Endothelial cell of umbilical vein (primary cell): ENCODE measurements around the gene NCKAP5. TPM values are rescaled to one million over a fixed set of nuclear protein-coding genes. Genes with fewer than 3 reads are reported as not detected.

Experiments used
- BruUV-seq: library from RNA; stranded (reverse); fragments of 400-500 nt; replicated peaks from 2 replicates; lab custom pipeline; 2021; lab: Mats Ljungman, UMichigan
- CTCF ChIA-PET: fragments of 300-600, 350-600 bp; sonication (Branson Sonifier 250); formaldehyde crosslinking; loops from one replicate; lab custom pipeline; 2021; ENCODE audit warnings: antibody characterized with exemption, inconsistent platforms; lab: Charles Lee
- POLR2A ChIA-PET: fragments of 300-600, 350-600 bp; sonication (Branson Sonifier 250); formaldehyde crosslinking; loops from one replicate; lab custom pipeline; 2021; ENCODE audit warnings: antibody characterized with exemption, inconsistent platforms; lab: Charles Lee
- DNase-seq: peaks from one replicate; pipeline ENCODE4 v3.0.0-alpha.2; 2011; ENCODE audit warnings: low read depth, low spot score
- FAIRE-seq: peaks from 2 replicates; lab custom pipeline; 2011; peaks lifted over from hg19 to GRCh38; lab: Jason Lieb, UNC
- H2AFZ ChIP-seq: 2 replicates; pipeline ENCODE4 v1.6.0; 2012; ENCODE audit warnings: low read depth, low read length, control low read depth, inconsistent platforms
- H3K27ac ChIP-seq: 2 replicates; pipeline ENCODE4 v1.5.1; 2011; ENCODE audit warnings: low read depth, mild to moderate bottlenecking, control low read depth, low read length, moderate library complexity; ENCODE audit not compliant: insufficient read depth
- H3K27me3 ChIP-seq, 2 experiments: 2 replicates each; pipeline versions ENCODE4 v1.6.0 to v1.6.1; 2011; ENCODE audit warnings: low read length in 2 of 2, mixed read lengths in 1 of 2; ENCODE audit not compliant: control insufficient read depth in 2 of 2, insufficient read depth in 2 of 2
- H3K36me3 ChIP-seq, 2 experiments: 2 replicates in 1 of 2; 3 replicates in 1 of 2; pipeline ENCODE4 v1.5.1; 2011; ENCODE audit warnings: low read length in 2 of 2, mild to moderate bottlenecking in 1 of 2, moderate library complexity in 1 of 2; ENCODE audit not compliant: control insufficient read depth in 2 of 2, insufficient read depth in 2 of 2; ENCODE audit errors: extremely low read depth in 1 of 2
- H3K4me1 ChIP-seq: 3 replicates; pipeline ENCODE4 v1.5.1; 2011; ENCODE audit warnings: mild to moderate bottlenecking, low read length; ENCODE audit not compliant: control insufficient read depth, insufficient read depth; ENCODE audit errors: extremely low read depth
- H3K4me2 ChIP-seq: 2 replicates; pipeline ENCODE4 v1.6.1; 2011; ENCODE audit warnings: low read length, control low read depth, mixed read lengths; ENCODE audit not compliant: insufficient read depth
- H3K4me3 ChIP-seq, 3 experiments: fragments of 200-600 bp in 1 of 3; sonication (generic), shearing (Covaris generic) in 1 of 3; replicated peaks in 1 of 3; 2 replicates each; pipeline ENCODE4 v1.5.1; 2011 to 2016; ENCODE audit warnings: control low read depth in 3 of 3, low read length in 3 of 3, mild to moderate bottlenecking in 2 of 3, inconsistent platforms in 1 of 3, low read depth in 1 of 3, moderate library complexity in 1 of 3; ENCODE audit not compliant: insufficient read depth in 1 of 3
- H3K79me2 ChIP-seq: 2 replicates; pipeline ENCODE4 v1.6.0; 2012; ENCODE audit warnings: low read length, inconsistent platforms; ENCODE audit not compliant: control insufficient read depth, insufficient read depth
- H3K9ac ChIP-seq: replicated peaks from 2 replicates; pipeline ENCODE3; 2011; ENCODE audit warnings: low read length, control low read depth; ENCODE audit not compliant: insufficient read depth; ENCODE audit errors: extremely low read depth
- H3K9me1 ChIP-seq: replicated peaks from 3 replicates; pipeline ENCODE4 v1.6.0; 2011; ENCODE audit warnings: mild to moderate bottlenecking, low read length; ENCODE audit not compliant: control insufficient read depth, insufficient read depth; ENCODE audit errors: extremely low read depth
- H3K9me3 ChIP-seq: replicated peaks from 2 replicates; pipeline ENCODE4 v1.5.1; 2012; ENCODE audit warnings: low read length, inconsistent platforms; ENCODE audit not compliant: control insufficient read depth, insufficient read depth
- H4K20me1 ChIP-seq: replicated peaks from 2 replicates; pipeline ENCODE3; 2011; ENCODE audit warnings: mild to moderate bottlenecking, low read length; ENCODE audit not compliant: control insufficient read depth, insufficient read depth; ENCODE audit errors: extremely low read depth
- EZH2 ChIP-seq: IDR thresholded peaks from 2 replicates; pipeline ENCODE4 v1.6.1; 2012; ENCODE audit warnings: borderline replicate concordance, low read depth, mild to moderate bottlenecking, moderate library complexity, low read length, inconsistent platforms; ENCODE audit not compliant: severe bottlenecking
- FOS ChIP-seq: IDR thresholded peaks from 2 replicates; pipeline ENCODE4 v1.6.1; 2011; ENCODE audit warnings: mild to moderate bottlenecking, low read length, moderate library complexity, borderline replicate concordance; ENCODE audit not compliant: insufficient read depth
- GATA2 ChIP-seq: IDR thresholded peaks from 2 replicates; pipeline ENCODE4 v1.7.0; 2011; ENCODE audit warnings: low read depth, mild to moderate bottlenecking, moderate library complexity, mixed read lengths, low read length; ENCODE audit not compliant: insufficient read length, insufficient read depth
- JUN ChIP-seq: IDR thresholded peaks from 2 replicates; pipeline ENCODE4 v1.6.1; 2011; ENCODE audit warnings: borderline replicate concordance, low read depth; ENCODE audit not compliant: insufficient read length, insufficient read depth
- MYC ChIP-seq: IDR thresholded peaks from one replicate; pipeline ENCODE4 v1.6.1; 2011; ENCODE audit warnings: mild to moderate bottlenecking, low read depth, low read length
- POLR2A ChIP-seq: IDR thresholded peaks from 2 replicates; pipeline ENCODE4 v1.6.1; 2012; ENCODE audit warnings: low read depth, mild to moderate bottlenecking, control low read depth, low read length
- POLR2AphosphoS5 ChIP-seq: IDR thresholded peaks from 2 replicates; pipeline ENCODE4 v1.6.1; 2012; ENCODE audit warnings: low read depth, mild to moderate bottlenecking, control low read depth, low read length, moderate library complexity; ENCODE audit not compliant: insufficient read depth
- dilution Hi-C: fragments of 300-500 bp; cut with MboI; formaldehyde crosslinking; loops from one replicate; pipeline ENCODE4 v1.15.0; 2019; ENCODE audit warnings: low sequenced_read_pairs; ENCODE audit not compliant: extremely low pct_ligation_motif_present
- intact Hi-C: fragments of 100-400 bp; cut with micrococcal nuclease; formaldehyde crosslinking; loops from one replicate; pipeline ENCODE4 v1.10.0; 2022
- polyA plus RNA-seq, 4 experiments: library from polyadenylated mRNA; depleted of rRNA in 3 of 4; stranded (reverse) in 3 of 4; unstranded in 1 of 4; fragments of >200 nt; gene quantifications; 2 replicates each; pipeline versions ENCODE4 v1.2.1 to v1.2.3, GENCODE V29; 2011 to 2012; ENCODE audit warnings: missing spikeins in 1 of 4
- total RNA-seq: library from RNA; stranded (reverse); gene quantifications from 2 replicates; pipeline ENCODE4 v1.2.3, GENCODE V29; 2021
- TF ChIP-seq, protein P1 (sequence below), 2 donors: IDR thresholded peaks; 1 replicate in 1 of 2; 2 replicates in 1 of 2; pipeline ENCODE4 v1.5.1; 2011; ENCODE audit warnings: low read length in 2 of 2, mild to moderate bottlenecking in 2 of 2, moderate library complexity in 2 of 2, control low read depth in 1 of 2, inconsistent platforms in 1 of 2, low read depth in 1 of 2; ENCODE audit not compliant: insufficient read depth in 1 of 2; ENCODE audit errors: extremely low read depth in 1 of 2
- TF ChIP-seq, protein P2 (sequence below): IDR thresholded peaks from 2 replicates; pipeline ENCODE4 v1.6.1; 2011; ENCODE audit not compliant: insufficient read depth, insufficient read length

The NCKAP5 gene
- total and polyA plus RNA-seq, 2 donors (not counting 3 experiments of a cell fraction or from before 2014, with no cell fraction given), result 0.47 to 3.3 TPM

- POLR2A ChIA-PET, result no interaction called here
These were observed 482.1 kb downstream of the NCKAP5 start for GRCh38 chr2:133086176-133086575.

More at GRCh38 chr2:133086176-133086575, 482.1 kb downstream of the NCKAP5 start:
- FAIRE-seq (no peak), DNase-seq (no peak)
- Histone ChIP-seq H3K27me3 (no peaks in the 10 kb centered on the region), H3K4me2 (no peak overlapping the region), H2AFZ (no peak overlapping the region), H4K20me1 (no peaks in the 10 kb centered on the region), H3K9me3 (no peaks in the 10 kb centered on the region), H3K4me3 (no peak overlapping the region), H3K36me3 (no peaks in the 10 kb centered on the region), H3K9me1 (no peaks in the 10 kb centered on the region), H3K9ac (no peak overlapping the region), H3K27ac (no peak overlapping the region), H3K4me1 (no peaks in the 10 kb centered on the region), H3K79me2 (no peaks in the 10 kb centered on the region)
- dilution Hi-C loops (no loop called here), intact Hi-C loops (no loop called here)
- CTCF ChIA-PET, result no interaction called here
- no peak for TF ChIP-seq GATA2
- no peak for TF ChIP-seq FOS
- no peak for TF ChIP-seq JUN
- no peak for TF ChIP-seq POLR2AphosphoS5
- TF ChIP-seq, protein P1, sequence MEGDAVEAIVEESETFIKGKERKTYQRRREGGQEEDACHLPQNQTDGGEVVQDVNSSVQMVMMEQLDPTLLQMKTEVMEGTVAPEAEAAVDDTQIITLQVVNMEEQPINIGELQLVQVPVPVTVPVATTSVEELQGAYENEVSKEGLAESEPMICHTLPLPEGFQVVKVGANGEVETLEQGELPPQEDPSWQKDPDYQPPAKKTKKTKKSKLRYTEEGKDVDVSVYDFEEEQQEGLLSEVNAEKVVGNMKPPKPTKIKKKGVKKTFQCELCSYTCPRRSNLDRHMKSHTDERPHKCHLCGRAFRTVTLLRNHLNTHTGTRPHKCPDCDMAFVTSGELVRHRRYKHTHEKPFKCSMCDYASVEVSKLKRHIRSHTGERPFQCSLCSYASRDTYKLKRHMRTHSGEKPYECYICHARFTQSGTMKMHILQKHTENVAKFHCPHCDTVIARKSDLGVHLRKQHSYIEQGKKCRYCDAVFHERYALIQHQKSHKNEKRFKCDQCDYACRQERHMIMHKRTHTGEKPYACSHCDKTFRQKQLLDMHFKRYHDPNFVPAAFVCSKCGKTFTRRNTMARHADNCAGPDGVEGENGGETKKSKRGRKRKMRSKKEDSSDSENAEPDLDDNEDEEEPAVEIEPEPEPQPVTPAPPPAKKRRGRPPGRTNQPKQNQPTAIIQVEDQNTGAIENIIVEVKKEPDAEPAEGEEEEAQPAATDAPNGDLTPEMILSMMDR (IDR thresholded peaks at IDR 0.05; ENCODE audit: extremely low read depth in 1 of 2, insufficient read depth in 1 of 2, low read depth in 1 of 2, low read length in 2 of 2), result no peak
- TF ChIP-seq EZH2, result no peak
- TF ChIP-seq MYC, result no peak
- TF ChIP-seq, protein P2, sequence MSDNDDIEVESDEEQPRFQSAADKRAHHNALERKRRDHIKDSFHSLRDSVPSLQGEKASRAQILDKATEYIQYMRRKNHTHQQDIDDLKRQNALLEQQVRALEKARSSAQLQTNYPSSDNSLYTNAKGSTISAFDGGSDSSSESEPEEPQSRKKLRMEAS, result no peak
- no peak for TF ChIP-seq POLR2A
- BruUV-seq, result no TSS peak
